ENCODE data around the gene P2RY8. TPM values are rescaled to one million over a fixed set of nuclear protein-coding genes. Genes with fewer than 3 reads are reported as not detected.

The P2RY8 gene
- total and polyA plus RNA-seq, 10 of the 15 experiments (the other 5 are each of a cell fraction or from before 2014, with no cell fraction given) = 2.0 to 64.4 (median 36.5) TPM

- Histone ChIP-seq H3K36me3 (ENCODE audit: control insufficient read depth in 2 of 2, insufficient read depth in 2 of 2, low read length in 1 of 2) (peaks cover 3 to 6% of the 10 kb centered on the region in 2 experiments; a peak in 3 of 4 replicates), H3K9ac (ENCODE audit: control insufficient read depth, insufficient read depth, low read length) (no peak overlapping the region), H3K4me3 (no peak overlapping the region), H3K9me3 (replicated peaks; ENCODE audit: control insufficient read depth, insufficient read depth, low read length) (peaks cover 2% of the 10 kb centered on the region), H3K79me2 (ENCODE audit: control insufficient read depth, insufficient read depth, low read length) (peaks cover 24% of the 10 kb centered on the region), H3K27me3 (replicated peaks in 1 of 2; ENCODE audit: control insufficient read depth in 2 of 2, insufficient read depth in 2 of 2, low read length in 1 of 2) (no peaks in the 10 kb centered on the region), H4K20me1 (ENCODE audit: control insufficient read depth, insufficient read depth) (no peaks in the 10 kb centered on the region), H3K4me2 (ENCODE audit: control insufficient read depth, insufficient read depth) (no peak overlapping the region), H3K4me1 (ENCODE audit: control insufficient read depth, insufficient read depth, low read length) (peaks cover 33% of the 10 kb centered on the region), H2AFZ (ENCODE audit: control insufficient read depth, low read depth, low read length) (no peak overlapping the region), H3K27ac (ENCODE audit: control insufficient read depth, insufficient read depth) (no peak overlapping the region)
- 67% methylated on average over 8 of the region's 8 CpGs for WGBS (ENCODE audit: insufficient coverage, insufficient replicate concordance, low lambda C conversion rate, missing lambda C conversion rate)
- TF ChIP-seq SKIL (IDR thresholded peaks at IDR 0.05; ENCODE audit: low read depth, poor library complexity, severe bottlenecking) (no peak), POLR2AphosphoS2 (IDR thresholded peaks at IDR 0.05; ENCODE audit: low read depth, low read length) (peak; percentile 61; the same call in 1 of the 2 replicates), BCLAF1 (IDR thresholded peaks at IDR 0.05) (no peak), ELK1 (IDR thresholded peaks at IDR 0.05; ENCODE audit: low read depth, low read length) (no peak)
- in situ Hi-C loops (cut with MboI) = no loop called here
- POLR2A ChIA-PET = no interaction called here
- RAD21 ChIA-PET (ENCODE audit: unreplicated experiment) = no interaction called here
- DNase-seq (ENCODE audit: low read depth, low spot score) (no peak), FAIRE-seq (no peak), ATAC-seq (no peak)
- SMC1A ChIA-PET (ENCODE audit: uncharacterized antibody, unreplicated experiment) = no interaction called here
- intact Hi-C loops (cut with micrococcal nuclease; ENCODE audit: unreplicated experiment) = no loop called here
- CTCF ChIA-PET = no interaction called here
- BruUV-seq (replicated peaks) = no TSS peak
Measured at GRCh38 chrX:1477801-1478458, 59.1 kb downstream of the P2RY8 start.
